HG02938 (cell line): ENCODE results near the gene TEF.
"Not testable (repeated sequence)": the region's sequence is repeated elsewhere in the genome, so short reads cannot be mapped to it uniquely, and the experiment has no call there.

ENCODE experiments used
- ATAC-seq: cut with Tn5 transposase; IDR thresholded peaks from one replicate; pipeline ENCODE4 v1.9.1; 2021; ENCODE audit warnings: mild to moderate bottlenecking, moderate library complexity; ENCODE audit not compliant: unreplicated experiment

TEF gene

DNA sequence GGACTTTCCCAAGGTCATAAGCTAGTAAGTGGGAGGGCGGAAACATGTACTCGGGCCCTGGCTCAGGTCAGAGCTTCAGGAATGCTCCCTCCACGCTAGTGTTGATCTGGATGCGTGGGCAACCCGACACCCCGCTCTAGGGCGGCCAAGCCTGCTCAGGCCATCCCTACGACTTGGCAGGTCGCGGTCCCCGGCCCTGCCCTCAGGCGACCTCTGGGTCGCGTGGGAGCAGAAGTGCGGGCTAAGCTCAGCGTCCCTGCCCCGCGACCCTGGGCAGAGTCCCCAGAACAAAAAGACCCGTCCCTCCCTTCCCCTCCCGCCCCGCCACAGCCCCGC lies 781 bp upstream of the TEF start:
- peak; percentile 13 for ATAC-seq

DNA sequence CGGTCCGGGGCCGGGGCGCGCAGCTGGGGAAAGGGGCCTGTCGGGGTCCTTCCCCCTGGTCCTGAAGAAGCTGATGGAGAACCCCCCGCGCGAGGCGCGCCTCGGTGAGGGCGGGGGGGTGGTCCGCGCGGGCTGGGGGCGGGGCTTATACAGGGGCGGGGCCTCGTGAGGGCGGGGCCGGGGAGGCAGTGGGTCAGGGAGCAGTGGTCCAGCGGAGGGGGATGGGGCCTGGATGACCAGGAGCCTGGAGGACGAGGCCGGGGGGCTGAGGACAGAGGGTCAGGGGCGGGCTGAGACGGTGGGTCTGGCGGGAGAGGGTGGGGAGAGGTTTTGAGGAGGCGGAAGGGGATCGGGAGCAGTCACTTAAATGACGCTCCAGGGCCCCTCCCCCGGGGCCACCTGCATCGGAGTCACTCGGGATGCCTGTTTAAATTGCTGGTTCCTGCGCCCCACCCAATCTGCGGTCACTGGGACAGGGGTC lies 396 bp downstream of the TEF start:
- peak; percentile 20 for ATAC-seq

DNA sequence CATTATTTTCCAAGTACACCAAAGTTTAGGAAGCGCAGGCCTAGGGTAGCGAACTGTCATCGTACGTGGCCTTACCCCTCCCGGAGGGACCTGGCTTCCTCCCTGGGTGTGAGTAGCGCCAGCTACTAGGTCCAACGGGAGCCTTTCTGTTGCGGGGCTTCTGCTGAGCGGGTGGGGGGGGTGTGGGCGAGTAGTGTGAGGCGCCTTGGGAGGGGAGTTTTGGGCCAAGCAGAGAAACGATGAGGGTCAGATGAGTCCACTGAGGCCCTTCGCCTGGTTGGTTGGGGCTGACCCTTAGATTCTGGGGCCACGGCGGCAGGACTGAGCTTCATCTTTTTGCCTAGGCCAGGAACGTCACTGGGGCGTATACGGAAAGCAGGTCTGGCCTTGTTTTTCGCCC lies 868 bp downstream of the TEF start:
- ATAC-seq: no peak

DNA sequence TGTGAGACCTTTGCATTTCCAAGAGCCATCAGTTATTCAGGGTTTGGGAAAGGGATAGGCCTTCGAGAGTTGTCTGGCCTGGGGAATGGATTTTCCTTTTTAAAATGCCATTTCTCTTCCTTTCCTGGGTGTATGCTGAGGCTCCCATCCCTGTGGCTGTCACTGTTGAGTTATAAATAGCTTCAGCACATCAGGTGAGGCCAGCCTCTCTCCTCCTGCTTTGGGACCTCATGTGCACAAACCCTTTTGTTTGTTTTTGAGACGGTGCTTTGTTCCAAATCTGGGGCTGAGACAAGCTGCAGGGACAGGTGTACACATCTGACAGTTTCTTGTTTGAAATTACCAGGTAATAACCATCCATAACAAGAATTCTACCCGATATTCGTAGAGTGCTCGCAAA lies 1.3 kb downstream of the TEF start:
- ATAC-seq: no peak

DNA sequence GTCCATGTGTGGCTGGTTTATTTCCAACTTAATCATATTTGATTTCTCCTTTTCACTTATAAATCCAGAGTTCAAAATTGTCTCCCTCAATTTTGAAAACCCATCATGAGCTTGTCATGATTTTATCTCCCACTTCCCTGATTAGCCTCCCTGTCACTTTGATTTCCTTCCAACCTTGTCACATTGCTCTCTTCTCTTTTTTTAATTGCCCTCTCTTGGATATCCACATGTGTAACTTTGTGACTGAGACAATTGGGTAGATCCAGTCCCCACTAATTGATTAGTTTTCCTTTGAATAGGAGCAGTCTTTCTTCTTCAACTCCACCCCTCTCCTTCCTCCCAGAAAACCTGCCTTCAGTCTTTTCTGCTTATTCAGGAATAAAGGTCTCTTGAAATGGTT lies 2.4 kb downstream of the TEF start:
- no peak for ATAC-seq

DNA sequence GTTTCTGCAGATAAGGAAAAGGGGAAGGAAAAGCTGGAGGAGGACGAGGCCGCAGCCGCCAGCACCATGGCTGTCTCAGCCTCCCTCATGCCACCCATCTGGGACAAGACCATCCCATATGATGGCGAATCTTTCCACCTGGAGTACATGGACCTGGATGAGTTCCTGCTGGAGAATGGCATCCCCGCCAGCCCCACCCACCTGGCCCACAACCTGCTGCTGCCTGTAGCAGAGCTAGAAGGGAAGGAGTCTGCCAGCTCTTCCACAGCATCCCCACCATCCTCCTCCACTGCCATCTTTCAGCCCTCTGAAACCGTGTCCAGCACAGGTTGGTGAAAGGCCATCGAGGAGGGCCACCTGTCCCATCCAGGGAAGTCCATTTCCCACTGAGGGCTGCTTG lies 5.6 kb downstream of the TEF start:
- no peak for ATAC-seq

DNA sequence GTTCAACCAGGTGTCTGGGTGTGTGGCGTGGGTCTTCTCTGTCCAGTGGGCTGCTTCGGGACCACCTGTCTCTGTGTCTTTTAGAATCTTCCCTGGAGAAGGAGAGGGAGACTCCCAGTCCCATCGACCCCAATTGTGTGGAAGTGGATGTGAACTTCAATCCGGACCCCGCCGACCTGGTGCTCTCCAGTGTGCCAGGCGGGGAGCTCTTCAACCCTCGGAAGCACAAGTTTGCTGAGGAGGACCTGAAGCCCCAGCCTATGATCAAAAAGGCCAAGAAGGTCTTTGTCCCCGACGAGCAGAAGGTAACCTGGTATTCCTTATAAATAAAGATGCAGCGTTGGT lies 12.2 kb downstream of the TEF start:
- ATAC-seq: no peak

DNA sequence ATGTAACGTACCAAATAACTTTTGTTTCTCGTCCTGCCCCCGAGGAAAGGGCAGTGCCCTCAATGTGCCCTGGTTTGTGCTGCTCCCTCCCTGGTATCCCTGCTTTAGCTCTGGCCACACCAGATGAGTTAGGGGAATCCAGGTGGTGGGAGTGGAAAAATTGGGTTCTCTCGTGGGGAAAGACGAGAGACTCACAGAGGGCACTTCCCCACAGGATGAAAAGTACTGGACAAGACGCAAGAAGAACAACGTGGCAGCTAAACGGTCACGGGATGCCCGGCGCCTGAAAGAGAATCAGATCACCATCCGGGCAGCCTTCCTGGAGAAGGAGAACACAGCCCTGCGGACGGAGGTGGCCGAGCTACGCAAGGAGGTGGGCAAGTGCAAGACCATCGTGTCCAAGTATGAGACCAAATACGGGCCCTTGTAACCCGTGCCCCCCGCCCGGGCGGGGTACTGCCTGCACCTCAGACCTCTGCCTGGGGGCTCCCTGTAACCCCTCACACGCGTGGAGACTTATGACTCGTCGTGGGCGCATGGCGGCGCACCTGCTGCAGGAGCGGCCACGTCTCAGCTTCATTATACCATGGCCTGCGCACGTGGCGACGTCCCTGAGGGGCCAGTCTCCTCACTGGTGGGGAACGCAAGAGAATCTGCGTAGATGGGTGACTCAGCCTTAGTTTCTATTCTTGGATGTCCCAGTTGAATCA lies 13.9 kb downstream of the TEF start:
- no peak for ATAC-seq

DNA sequence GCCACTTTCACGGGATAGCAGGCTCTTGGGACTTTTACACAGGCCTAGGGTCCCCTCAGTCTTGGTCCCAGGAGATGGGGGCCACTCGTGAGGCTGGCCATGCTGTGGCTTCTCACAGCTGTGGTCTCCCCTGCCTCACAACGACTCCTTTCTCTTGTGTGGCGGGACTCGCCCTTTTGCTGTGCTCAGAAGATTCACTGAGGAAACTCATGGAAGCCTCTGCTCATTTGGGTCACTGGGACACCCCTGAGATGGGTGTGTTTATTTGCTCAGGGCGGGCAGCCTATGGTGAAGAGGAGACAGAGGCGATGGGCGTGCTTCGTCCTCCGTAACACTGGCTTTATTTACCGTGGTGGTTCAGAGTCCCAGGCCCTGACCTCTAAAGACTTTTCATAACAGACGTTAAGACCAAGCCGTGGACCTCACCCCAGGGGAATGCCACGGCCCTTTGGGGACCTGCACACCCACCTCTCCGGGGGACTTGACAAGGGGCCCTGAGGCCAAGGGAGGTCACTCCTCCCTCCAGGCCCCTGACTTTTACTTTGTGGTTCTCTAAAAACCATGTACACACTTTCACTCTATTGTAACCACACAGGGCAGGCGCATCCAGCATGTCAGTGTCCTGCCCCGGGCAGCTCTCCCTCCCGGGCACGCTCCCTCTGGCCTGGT lies 15.5 kb downstream of the TEF start:
- no peak for ATAC-seq

DNA sequence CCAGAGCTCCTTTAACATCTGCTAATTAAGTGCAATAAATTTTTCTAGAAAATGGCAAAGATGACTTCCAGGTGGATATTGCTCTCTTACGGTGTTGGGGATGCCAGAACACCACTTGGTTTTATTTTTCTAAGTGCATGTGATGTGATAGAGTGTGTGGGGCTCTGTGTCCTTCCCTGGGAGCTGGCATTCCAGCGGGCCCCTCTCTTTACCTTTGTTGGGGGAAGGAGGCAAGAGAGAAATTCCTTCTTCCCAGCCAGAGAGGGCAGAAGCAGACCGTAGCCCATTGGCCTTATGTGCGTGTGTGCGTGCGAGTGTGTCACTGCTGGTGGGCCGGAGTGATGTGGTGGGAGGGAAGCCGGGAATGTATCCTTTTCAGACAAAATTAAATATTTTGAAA lies 17.2 kb downstream of the TEF start:
- ATAC-seq: no peak

DNA sequence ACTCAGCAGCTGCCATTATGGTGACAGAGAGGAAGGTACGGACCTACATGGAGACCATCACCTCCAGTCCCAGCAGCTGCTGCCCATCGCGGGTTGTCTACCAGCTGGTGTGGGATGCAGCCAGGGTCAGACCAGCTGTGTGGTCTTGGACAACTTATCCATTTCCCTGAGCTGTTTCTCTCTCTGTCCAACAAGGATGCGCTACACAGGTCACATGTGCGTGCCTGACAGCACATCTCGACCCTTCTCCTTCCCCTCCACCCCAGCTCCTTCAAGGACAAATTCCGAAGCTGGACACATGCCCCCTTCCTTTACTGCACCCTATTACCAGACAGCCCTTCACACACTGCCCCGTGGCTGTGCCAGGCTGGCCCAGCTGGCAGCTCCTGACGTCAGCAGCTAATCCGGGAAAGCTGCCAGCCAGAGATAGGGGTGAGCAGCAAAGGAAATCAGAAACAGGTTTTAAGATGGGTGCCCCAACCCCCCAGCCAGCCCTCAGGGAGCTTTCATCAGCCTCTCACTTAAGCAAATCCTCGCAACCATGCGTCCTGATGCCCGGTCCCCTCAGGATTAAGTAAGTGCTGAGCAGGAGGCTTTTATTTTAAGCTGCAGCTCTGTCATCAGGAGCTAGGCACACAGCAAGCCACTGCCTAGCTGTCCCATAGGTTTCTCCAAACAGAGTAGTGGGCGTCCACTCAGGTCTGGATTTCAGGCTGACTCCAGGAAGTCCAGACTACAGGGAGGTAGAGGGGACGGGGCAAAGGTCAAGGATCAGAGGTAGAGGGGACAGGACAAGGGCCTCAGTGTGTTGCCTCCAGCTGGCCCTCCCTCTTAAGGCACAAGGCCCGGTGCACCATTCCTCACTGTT lies 20.3 kb downstream of the TEF start:
- no peak for ATAC-seq

DNA sequence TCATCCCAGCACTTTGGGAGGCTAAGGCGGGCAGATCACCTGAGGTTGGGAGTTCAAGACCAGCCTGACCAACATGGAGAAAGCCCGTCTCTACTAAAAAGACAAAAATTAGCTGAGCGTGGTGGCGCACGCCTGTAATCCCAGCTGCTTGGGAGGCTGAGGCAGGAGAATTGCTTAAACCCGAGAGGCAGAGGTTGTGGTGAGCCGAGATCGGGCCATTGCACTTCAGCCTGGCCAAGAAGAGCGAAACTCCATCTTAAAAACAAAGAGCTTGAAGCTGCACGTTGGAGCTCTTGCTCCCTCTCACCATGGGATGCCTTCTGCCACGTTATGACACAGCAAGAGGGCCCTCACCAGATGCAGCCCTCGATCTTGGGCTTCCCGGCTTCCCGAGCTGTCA lies 21.1 kb downstream of the TEF start:
- not testable (repeated sequence) for ATAC-seq

DNA sequence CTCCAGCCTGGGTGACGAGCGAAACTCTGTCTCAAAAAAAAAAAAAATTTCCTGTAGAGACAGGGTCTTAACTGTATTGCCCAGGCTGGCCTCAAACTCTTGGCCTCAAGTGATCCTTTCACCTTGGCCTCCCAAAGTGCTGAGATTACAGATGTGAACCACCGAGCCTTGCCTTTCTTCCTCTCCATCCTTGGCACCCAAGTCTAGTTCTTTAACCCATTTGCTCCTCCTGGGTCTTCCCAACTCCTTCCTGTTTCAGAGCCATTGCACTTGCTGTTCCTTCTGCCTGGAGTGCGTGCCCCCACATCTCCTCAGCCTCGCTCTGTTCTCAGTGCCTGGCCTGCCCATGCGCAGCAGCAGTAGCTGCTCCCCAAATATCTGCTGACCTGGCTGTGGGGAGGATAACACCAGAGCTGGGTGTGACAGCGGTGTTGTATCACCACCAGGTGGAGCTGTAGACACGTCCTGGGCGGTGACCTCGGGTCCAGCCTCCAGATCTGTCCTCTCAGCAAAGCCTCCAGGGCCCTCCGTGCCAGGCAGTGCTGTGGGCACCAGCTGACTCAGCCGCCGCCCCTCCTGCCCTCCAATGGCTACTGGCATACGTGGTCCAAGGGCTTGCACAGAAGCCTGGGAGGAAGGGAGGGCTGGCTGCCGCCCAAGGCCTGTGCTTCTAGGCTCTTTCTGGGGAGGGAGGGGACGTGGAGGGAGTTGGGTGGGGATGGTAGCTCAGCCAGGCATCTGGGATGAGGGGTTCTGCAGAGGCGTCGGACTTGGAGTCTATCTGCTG lies 22.0 kb downstream of the TEF start:
- peak; percentile 62 for ATAC-seq

DNA sequence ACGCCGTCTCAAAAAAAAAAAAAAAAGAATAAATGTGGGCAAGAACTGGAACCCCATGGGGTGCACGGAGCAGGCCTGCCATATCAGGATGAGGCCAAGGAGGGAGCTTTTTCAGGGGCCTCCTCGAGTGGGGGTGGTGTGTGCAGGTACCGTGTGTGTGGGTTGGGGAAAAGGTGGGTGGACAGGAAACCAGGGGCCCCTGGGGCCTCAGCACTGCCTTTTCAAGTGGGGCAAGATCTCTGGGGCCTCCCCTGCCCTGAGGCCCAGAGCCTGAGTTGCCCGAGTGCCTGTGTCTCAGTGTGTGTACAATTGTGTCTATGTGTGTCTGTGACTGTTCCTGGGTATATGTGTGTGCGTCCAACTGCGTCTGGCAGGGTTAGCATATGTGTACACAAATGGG lies 23.8 kb downstream of the TEF start:
- no peak for ATAC-seq

DNA sequence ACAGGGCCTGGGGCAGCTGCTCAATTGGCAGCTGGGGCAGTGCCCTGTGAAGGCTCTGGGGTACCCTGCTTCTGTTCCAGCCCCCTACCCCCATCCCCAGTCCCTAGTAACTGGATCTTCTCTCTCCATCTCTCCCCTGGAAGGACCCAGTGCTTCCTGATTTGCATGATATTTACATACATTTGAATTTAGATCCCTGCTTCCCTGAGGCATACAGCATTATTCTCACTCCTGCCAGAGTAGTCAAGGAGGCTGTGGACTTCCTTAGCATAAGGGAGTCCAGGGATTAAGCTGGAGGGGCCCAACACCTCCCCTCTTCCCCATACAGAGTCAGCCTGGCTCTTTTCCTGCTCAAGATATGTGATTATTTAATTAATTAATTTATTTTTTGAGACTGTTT lies 24.7 kb downstream of the TEF start:
- no peak for ATAC-seq

DNA sequence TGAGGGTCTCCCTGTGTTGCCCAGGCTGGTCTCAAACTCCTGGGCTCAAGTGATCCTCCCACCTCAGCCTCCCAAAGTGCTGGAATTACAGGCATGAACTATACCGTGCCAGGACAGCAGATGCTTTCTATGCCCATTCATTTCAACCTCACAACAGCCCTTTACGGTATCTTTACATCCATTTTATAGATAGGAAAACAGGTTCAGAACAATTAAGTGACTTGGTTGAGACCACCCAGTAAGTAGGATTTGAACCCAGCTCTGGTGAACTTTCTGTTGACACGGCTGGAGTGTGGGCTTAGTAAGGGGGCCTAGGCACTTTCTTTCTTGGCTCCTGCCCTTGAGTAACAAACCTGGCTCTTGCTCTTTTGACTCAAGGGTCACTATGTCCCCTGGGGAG lies 25.7 kb downstream of the TEF start:
- ATAC-seq: no peak

DNA sequence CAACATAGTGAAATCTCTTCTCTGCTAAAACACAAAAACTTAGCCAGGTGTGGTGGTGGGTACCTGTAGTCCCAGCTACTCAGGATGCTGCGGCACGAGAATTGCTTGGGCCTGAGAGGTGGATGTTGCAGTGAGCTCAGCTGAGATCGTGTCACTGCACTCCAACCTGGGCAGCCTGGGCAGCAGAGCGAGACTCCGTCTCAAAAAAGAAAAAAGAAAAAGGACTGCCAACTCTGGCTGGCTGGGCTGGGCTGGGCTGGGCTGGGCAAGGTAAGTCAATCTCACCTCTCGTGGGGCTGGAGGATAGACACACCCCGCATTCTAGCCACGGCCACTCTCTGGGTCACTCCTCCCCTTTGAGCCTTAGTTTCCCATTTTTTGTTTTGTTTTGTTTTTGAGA lies 26.9 kb downstream of the TEF start:
- no peak for ATAC-seq

DNA sequence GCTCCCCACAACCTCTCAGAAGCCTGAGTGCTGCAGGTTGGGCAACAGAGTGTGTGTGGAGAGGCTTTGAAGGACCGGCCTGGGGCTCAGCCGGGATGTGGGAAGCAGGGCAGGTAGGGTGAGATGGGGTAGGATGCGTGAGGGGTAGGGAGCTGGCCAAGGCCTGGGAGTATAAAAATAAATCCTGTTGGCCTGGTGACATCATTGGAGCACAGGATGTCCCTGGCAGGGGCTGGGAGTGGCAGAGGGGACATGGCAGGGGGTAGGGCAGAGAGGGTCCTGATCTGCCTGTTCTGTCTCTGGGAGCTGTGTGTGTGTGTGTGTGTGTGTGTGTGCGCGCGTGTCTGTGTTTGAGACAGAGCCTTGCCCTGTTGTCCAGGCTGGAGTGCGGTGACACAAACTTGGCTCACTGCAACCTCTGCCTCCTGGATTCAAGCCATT lies 28.6 kb downstream of the TEF start:
- no peak for ATAC-seq

DNA sequence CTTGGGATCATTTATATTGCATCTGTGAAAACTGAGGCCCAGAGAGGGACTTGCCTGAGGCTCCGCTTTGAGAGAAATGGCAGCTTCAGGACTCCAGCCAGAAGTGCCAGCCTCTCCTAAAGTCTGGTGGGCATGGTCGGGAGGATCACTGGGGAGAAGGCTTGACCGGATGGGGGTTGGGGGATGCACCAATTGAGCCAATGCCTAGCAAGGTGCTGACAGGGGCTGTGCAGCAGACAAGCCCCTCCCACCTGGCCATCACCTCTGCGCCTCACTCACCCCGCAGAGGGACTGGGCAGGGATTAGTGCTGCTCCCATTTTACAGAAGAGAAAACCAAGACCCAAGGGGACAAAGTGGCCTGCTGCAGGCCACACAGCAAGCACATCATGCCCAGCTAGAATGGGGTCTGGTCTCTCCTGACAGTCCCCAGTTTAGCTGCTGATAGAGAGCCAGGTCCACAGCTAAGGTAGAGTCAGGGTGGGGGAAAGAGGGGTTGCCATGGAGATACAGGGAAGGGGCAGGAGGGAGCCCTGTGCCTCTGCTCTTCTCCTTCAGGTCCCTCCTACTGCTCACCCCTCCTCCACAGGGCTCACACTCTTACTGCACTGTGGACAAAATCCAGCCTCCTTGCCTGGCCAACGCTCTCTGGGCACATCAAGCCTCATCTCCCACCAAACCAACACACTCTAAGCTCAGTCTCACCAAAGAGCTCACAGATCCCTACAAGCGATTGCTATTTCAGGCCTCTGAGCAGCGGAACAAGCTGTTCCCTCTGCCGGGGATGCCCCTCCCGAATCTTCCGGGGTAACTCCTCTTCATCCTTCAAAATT lies 29.5 kb downstream of the TEF start:
- ATAC-seq: no peak

DNA sequence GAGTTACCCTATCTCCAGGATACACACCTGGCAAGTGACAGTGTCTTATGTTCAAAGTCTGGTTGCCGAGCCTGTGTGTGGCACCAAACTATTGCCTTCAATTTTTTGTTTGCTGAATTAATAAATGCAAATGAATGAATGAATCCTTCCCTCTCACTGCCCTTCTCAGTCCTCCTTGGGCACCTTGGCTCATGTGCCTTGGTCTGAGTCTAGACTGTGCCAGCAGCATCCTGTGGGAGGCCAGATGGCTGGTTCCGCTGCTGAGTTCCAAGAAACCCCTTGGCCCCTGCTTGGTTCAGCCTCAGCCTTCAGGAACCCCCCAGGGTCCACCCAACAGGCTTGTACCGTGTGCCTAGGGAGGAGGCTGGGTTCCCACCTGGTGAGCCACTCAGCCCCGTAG lies 33.8 kb downstream of the TEF start:
- ATAC-seq: no peak
